Measurements from ENCODE around the gene MCTP1.
A peak's percentile ranks its signal among the peaks of the same experiment; 100 is the strongest.
"Not testable (repeated sequence)": the region's sequence is repeated elsewhere in the genome, so short reads cannot be mapped to it uniquely, and the experiment has no call there.

MCTP1 gene

GRCh38 chr5:94833851-94834250 lies 451.0 kb downstream of the MCTP1 start:
- Mint-ChIP-seq H3K4me3 (no peak overlapping the region), H3K27ac (no peak overlapping the region), H3K27me3 (ENCODE audit: low read depth) (no peaks in the 10 kb centered on the region), H3K4me1 (no peaks in the 10 kb centered on the region), H3K9me3 (no peaks in the 10 kb centered on the region), H3K36me3 (ENCODE audit: low read depth) (no peaks in the 10 kb centered on the region)
- TF ChIP-seq CTCF (IDR thresholded peaks at IDR 0.05; ENCODE audit: unreplicated experiment in 3 of 3): no peak

DNA sequence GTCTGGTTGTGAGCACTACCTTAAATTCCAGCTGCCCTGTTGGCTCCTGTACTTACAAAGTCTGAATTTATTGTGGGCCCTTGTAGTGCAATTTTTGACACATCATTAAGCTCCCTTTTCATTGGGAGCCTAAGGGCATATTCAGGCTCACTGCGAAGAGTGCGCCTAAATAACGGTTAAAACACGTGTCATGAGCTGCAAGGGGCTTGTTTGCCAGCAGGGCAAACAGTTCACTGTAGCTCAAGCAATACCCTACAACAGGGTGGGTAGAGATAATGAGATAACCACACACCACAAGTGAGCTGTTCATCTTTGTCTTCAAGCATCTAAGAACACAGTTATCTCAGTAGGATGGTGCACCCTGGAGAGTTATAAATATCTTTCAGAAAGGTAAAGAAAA lies 452.2 kb downstream of the MCTP1 start:
- no peaks in the 10 kb centered on the region for H3K4me1 Mint-ChIP-seq
- TF ChIP-seq CTCF (IDR thresholded peaks at IDR 0.05; ENCODE audit: unreplicated experiment in 3 of 3): no peak
- H3K36me3 Mint-ChIP-seq (ENCODE audit: low read depth): no peaks in the 10 kb centered on the region
- no peak overlapping the region for H3K4me3 Mint-ChIP-seq
- no peak overlapping the region for H3K27ac Mint-ChIP-seq
- no peaks in the 10 kb centered on the region for H3K9me3 Mint-ChIP-seq
- H3K27me3 Mint-ChIP-seq (ENCODE audit: low read depth): no peaks in the 10 kb centered on the region

- Mint-ChIP-seq H3K36me3 (ENCODE audit: low read depth) (no peaks in the 10 kb centered on the region), H3K27ac (no peak overlapping the region), H3K4me3 (no peak overlapping the region)
Observed at GRCh38 chr5:94830520-94830919, 454.4 kb downstream of the MCTP1 start.

GRCh38 chr5:94828222-94828621 lies 456.7 kb downstream of the MCTP1 start:
- not testable (repeated sequence) for H3K27ac Mint-ChIP-seq; H3K27me3 Mint-ChIP-seq (ENCODE audit: low read depth); H3K9me3 Mint-ChIP-seq; H3K4me3 Mint-ChIP-seq; H3K4me1 Mint-ChIP-seq; H3K36me3 Mint-ChIP-seq (ENCODE audit: low read depth)

More at GRCh38 chr5:94830520-94830919, 454.4 kb downstream of the MCTP1 start:
- TF ChIP-seq CTCF (IDR thresholded peaks at IDR 0.05; ENCODE audit: unreplicated experiment in 3 of 3): peak in 2 of 3 experiments; percentile 9 to 11
- Mint-ChIP-seq H3K27me3 (ENCODE audit: low read depth) (no peaks in the 10 kb centered on the region), H3K9me3 (no peaks in the 10 kb centered on the region), H3K4me1 (no peaks in the 10 kb centered on the region)

GRCh38 chr5:94820488-94820887 lies 464.4 kb downstream of the MCTP1 start:
- TF ChIP-seq CTCF (IDR thresholded peaks at IDR 0.05; ENCODE audit: unreplicated experiment in 3 of 3): no peak
- H3K4me3 Mint-ChIP-seq: no peak overlapping the region
- no peak overlapping the region for H3K27ac Mint-ChIP-seq
- H3K36me3 Mint-ChIP-seq (ENCODE audit: low read depth): no peaks in the 10 kb centered on the region
- H3K9me3 Mint-ChIP-seq: no peaks in the 10 kb centered on the region
- H3K4me1 Mint-ChIP-seq: no peaks in the 10 kb centered on the region
- no peaks in the 10 kb centered on the region for H3K27me3 Mint-ChIP-seq (ENCODE audit: low read depth)

- no peak for TF ChIP-seq CTCF (IDR thresholded peaks at IDR 0.05; ENCODE audit: unreplicated experiment in 3 of 3)
- Mint-ChIP-seq H3K27ac (no peak overlapping the region), H3K4me3 (no peak overlapping the region), H3K9me3 (no peaks in the 10 kb centered on the region), H3K36me3 (ENCODE audit: low read depth) (no peaks in the 10 kb centered on the region), H3K4me1 (no peaks in the 10 kb centered on the region), H3K27me3 (ENCODE audit: low read depth) (no peaks in the 10 kb centered on the region)
Observed at GRCh38 chr5:94818904-94819303, 466.0 kb downstream of the MCTP1 start.
